SK-N-SH (cell line): Measurements from ENCODE around the gene PARP11. TPM values are rescaled to one million over a fixed set of nuclear protein-coding genes. Genes with fewer than 3 reads are reported as not detected.
A peak's percentile ranks its signal among the peaks of the same experiment; 100 is the strongest.

Experiments used
- CTCF ChIA-PET: fragments of 300-600, 350-600 bp; formaldehyde crosslinking; extraction: SDS; loops from one replicate; lab custom pipeline; 2021; lab: Yijun Ruan, JAX
- POLR2A ChIA-PET: fragments of 350-600 bp; sonication (Branson Sonifier 250); formaldehyde crosslinking; extraction: SDS; loops from one replicate; lab custom pipeline; 2020; ENCODE audit warnings: antibody characterized with exemption, inconsistent platforms; lab: Yijun Ruan, JAX
- DNase-seq: peaks from one replicate; pipeline ENCODE4 v3.0.0; 2012
- H2AFZ ChIP-seq: fragments of 200-600 bp; sonication (generic); 2 replicates; pipeline ENCODE4 v1.8.1; 2016; ENCODE audit warnings: antibody characterized with exemption, mild to moderate bottlenecking, low read depth
- H3F3A ChIP-seq: fragments of 200-600 bp; sonication (generic); replicated peaks from 2 replicates; pipeline ENCODE3; 2016; ENCODE audit warnings: antibody characterized with exemption, mild to moderate bottlenecking; ENCODE audit not compliant: insufficient read depth
- H3K27ac ChIP-seq, 2 experiments: fragments of 200-500 bp in 1 of 2; fragments of 200-600 bp in 1 of 2; sonication (Bioruptor generic) in 1 of 2; sonication (generic), shearing (Covaris generic) in 1 of 2; 2 replicates each; pipeline versions ENCODE4 v1.5.1 to v1.6.1; 2014 to 2016; ENCODE audit warnings: low read depth in 2 of 2, inconsistent platforms in 1 of 2, low read length in 1 of 2, mild to moderate bottlenecking in 1 of 2, mixed read lengths in 1 of 2
- H3K27me3 ChIP-seq: fragments of 200-600 bp; sonication (generic), shearing (Covaris generic); 2 replicates; pipeline ENCODE4 v1.6.1; 2016; ENCODE audit warnings: mixed run types; ENCODE audit not compliant: insufficient read depth
- H3K36me3 ChIP-seq, 2 experiments: fragments of 200-500 bp in 1 of 2; fragments of 200-600 bp in 1 of 2; sonication (Bioruptor generic) in 1 of 2; sonication (generic) in 1 of 2; replicated peaks in 1 of 2; 2 replicates each; pipeline versions ENCODE3 to v1.5.1; 2014 to 2016; ENCODE audit warnings: low read length in 1 of 2, mild to moderate bottlenecking in 1 of 2; ENCODE audit not compliant: insufficient read depth in 2 of 2, control insufficient read depth in 1 of 2
- H3K4me1 ChIP-seq, 2 experiments: fragments of 200-500 bp in 1 of 2; fragments of 200-600 bp in 1 of 2; sonication (Bioruptor generic) in 1 of 2; sonication (generic), shearing (Covaris generic) in 1 of 2; 2 replicates each; pipeline versions ENCODE4 v1.5.1 to v1.6.1; 2014 to 2016; ENCODE audit warnings: low read depth in 1 of 2, low read length in 1 of 2, mixed run types in 1 of 2; ENCODE audit not compliant: insufficient read depth in 2 of 2, control insufficient read depth in 1 of 2
- H3K4me2 ChIP-seq: fragments of 200-600 bp; sonication (generic), shearing (Covaris generic); 2 replicates; pipeline ENCODE4 v1.6.1; 2017; ENCODE audit warnings: mixed run types
- H3K4me3 ChIP-seq, 2 experiments: fragments of 200-500 bp in 1 of 2; fragments of 200-600 bp in 1 of 2; sonication (Bioruptor generic) in 1 of 2; sonication (generic), shearing (Covaris generic) in 1 of 2; 2 replicates each; pipeline versions ENCODE4 v1.5.1 to v1.8.1; 2014 to 2016; ENCODE audit warnings: low read depth in 2 of 2, inconsistent platforms in 1 of 2, low read length in 1 of 2, mild to moderate bottlenecking in 1 of 2, mixed read lengths in 1 of 2, moderate library complexity in 1 of 2
- H3K79me2 ChIP-seq: fragments of 200-600 bp; sonication (generic); 2 replicates; pipeline ENCODE4 v1.8.1; 2017; ENCODE audit warnings: mild to moderate bottlenecking; ENCODE audit not compliant: insufficient read depth
- H3K9ac ChIP-seq: fragments of 200-600 bp; sonication (generic); 2 replicates; pipeline ENCODE4 v1.6.1; 2017; ENCODE audit warnings: mixed run types
- H3K9me2 ChIP-seq: fragments of 200-600 bp; sonication (generic); 2 replicates; pipeline ENCODE4 v1.6.1; 2017; ENCODE audit warnings: mixed run types
- H3K9me3 ChIP-seq: fragments of 200-600 bp; sonication (generic); 2 replicates; pipeline ENCODE4 v1.6.1; 2017; ENCODE audit warnings: mixed run types, mild to moderate bottlenecking, moderate library complexity
- H4K20me1 ChIP-seq: fragments of 200-600 bp; sonication (generic); 2 replicates; pipeline ENCODE4 v1.6.1; 2017; ENCODE audit warnings: mild to moderate bottlenecking, mixed run types; ENCODE audit not compliant: insufficient read depth
- CTCF ChIP-seq: fragments of 200-600 bp; sonication (generic); IDR thresholded peaks from 2 replicates; pipeline ENCODE4 v1.6.1; 2017; ENCODE audit warnings: antibody characterized with exemption, mild to moderate bottlenecking, moderate library complexity
- GATA2 ChIP-seq: sonication (generic); formaldehyde crosslinking; IDR thresholded peaks from 2 replicates; pipeline ENCODE4 v1.5.0; 2020; ENCODE audit warnings: mild to moderate bottlenecking, missing genetic modification reagents
- IRF3 ChIP-seq: fragments of 150-350 bp; IDR thresholded peaks from 2 replicates; pipeline ENCODE4 v1.6.1; 2016; ENCODE audit warnings: mild to moderate bottlenecking, low read depth, low read length
- RAD21 ChIP-seq: IDR thresholded peaks from 2 replicates; pipeline ENCODE4 v1.6.1; 2012; ENCODE audit warnings: mild to moderate bottlenecking, low read length
- RFX5 ChIP-seq: IDR thresholded peaks from 2 replicates; pipeline ENCODE4 v1.6.1; 2012; ENCODE audit warnings: mild to moderate bottlenecking, improper control_type of control experiment, low read length
- SMC3 ChIP-seq: IDR thresholded peaks from 2 replicates; pipeline ENCODE4 v1.6.1; 2012; ENCODE audit warnings: low read depth, low read length, improper control_type of control experiment
- TCF12 ChIP-seq: IDR thresholded peaks from 2 replicates; pipeline ENCODE4 v1.4.0; 2012
- WGBS: methylation state at CpG from one replicate; pipeline ENCODE4 v1.1.6; 2017; ENCODE audit warnings: low lambda C conversion rate; 5-methylcytosine and 5-hydroxymethylcytosine counted together
- polyA plus RNA-seq, 3 experiments: library from polyadenylated mRNA; depleted of rRNA; stranded (reverse); fragments of >200 nt; gene quantifications; 2 replicates each; pipeline ENCODE4 v1.2.3, GENCODE V29; 2012

PARP11 gene
- polyA plus RNA-seq, 1 of the 3 experiments (the other 2 are of a cell fraction) = 1.8 TPM

- ChIA-PET CTCF (interaction anchor here (0.9 to 8.6 kb wide), 12 partner anchors 9 to 530 kb away, joined by 4 to 231 read pairs (median 16); no protein-coding TSS in a partner anchor), POLR2A (no interaction called here)
- Histone ChIP-seq H3K4me1 (peaks cover 0 to 8% of the 10 kb centered on the region in 2 experiments; a peak in 1 of 4 replicates), H3F3A (no peaks in the 10 kb centered on the region), H3K9me3 (no peaks in the 10 kb centered on the region), H4K20me1 (no peaks in the 10 kb centered on the region), H3K4me3 (no peak overlapping the region), H3K27ac (no peak overlapping the region), H2AFZ (no peak overlapping the region), H3K27me3 (no peaks in the 10 kb centered on the region), H3K79me2 (no peaks in the 10 kb centered on the region), H3K4me2 (no peak overlapping the region), H3K9me2 (no peaks in the 10 kb centered on the region), H3K9ac (no peak overlapping the region), H3K36me3 (no peaks in the 10 kb centered on the region)
- WGBS = 92% methylated on average over 1 of the region's 1 CpG
- no peak for TF ChIP-seq GATA2 (CRISPR knock-in tag)
- TF ChIP-seq SMC3 = no peak
- no peak for TF ChIP-seq RFX5
- no peak for TF ChIP-seq IRF3
- DNase-seq = no peak
These were observed 68.1 kb downstream of the PARP11 start for GRCh38 chr12:3805077-3805476.

DNA sequence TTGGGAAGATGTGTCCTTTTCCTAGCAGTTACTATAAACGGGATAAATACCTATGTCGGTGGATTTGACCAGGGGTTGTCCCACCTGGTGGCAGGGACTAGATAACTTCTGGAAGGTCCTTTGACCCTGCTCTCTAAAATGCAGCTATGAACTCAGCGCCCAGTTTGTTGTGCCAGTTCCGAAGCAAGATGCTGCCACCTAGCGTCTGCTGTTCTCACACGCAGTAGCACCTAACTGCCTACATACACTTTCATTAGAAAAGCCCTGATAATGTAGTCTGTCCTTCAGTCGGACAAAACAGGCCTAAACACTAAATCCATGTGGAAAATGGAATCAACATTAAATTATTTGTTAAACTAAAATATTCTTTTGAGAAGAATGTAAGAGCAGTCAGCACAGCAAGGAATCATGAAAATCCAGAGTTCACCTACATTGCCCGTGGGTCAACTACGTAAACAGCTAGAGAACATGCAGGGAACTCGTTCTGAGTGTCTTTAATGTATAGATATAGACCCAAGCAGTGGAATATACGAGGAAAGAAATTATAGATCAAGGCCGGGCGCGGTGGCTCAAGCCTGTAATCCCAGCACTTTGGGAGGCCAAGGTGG, 69.2 kb downstream of the PARP11 start:
- ChIA-PET CTCF (interaction anchor here (0.6 to 8.6 kb wide), 69 partner anchors 9 to 731 kb away, joined by 3 to 231 read pairs (median 4); no protein-coding TSS in a partner anchor), POLR2A (interaction anchor here (0.8 kb wide), 1 partner anchor 493 kb away, joined by 3 read pairs; no protein-coding TSS in a partner anchor)
- H3K27ac ChIP-seq = no peak overlapping the region
- H4K20me1 ChIP-seq = no peaks in the 10 kb centered on the region
- TF ChIP-seq CTCF (peak; percentile 96), RAD21 (peak; percentile 89), TCF12 (no peak), SMC3 (peak; percentile 72)
- TF ChIP-seq, all 33 proteins: peak for 3
- Histone ChIP-seq H3K27me3 (no peaks in the 10 kb centered on the region), H3K4me1 (peaks cover 0 to 8% of the 10 kb centered on the region in 2 experiments; a peak in 1 of 4 replicates), H2AFZ (no peak overlapping the region), H3K9me3 (no peaks in the 10 kb centered on the region), H3K36me3 (no peaks in the 10 kb centered on the region), H3K4me3 (no peak overlapping the region; a peak in 1 of 4 replicates), H3K9me2 (no peaks in the 10 kb centered on the region), H3F3A (no peaks in the 10 kb centered on the region), H3K4me2 (no peak overlapping the region), H3K79me2 (no peaks in the 10 kb centered on the region), H3K9ac (no peak overlapping the region)
- peak; percentile 52 for DNase-seq
- 28% methylated on average over 14 of the region's 14 CpGs for WGBS
